K562 (cell line): ENCODE measurements around the gene CUL2. TPM values are rescaled to one million over a fixed set of nuclear protein-coding genes. Genes with fewer than 3 reads are reported as not detected.

Experiments used
- BRD4 ChIP-seq: fragments of 200-600 bp; sonication (generic); IDR thresholded peaks from 2 replicates; pipeline ENCODE4 v1.6.1; 2017; ENCODE audit warnings: inconsistent platforms
- CEBPB ChIP-seq: fragments of 450-650 bp; IDR thresholded peaks from 2 replicates; pipeline ENCODE4 v1.6.1; 2016; ENCODE audit warnings: missing genetic modification characterization, missing compliant biosample characterization
- DNMT1 ChIP-seq: fragments of 450-650 bp; IDR thresholded peaks from 2 replicates; pipeline ENCODE4 v1.6.1; 2016; ENCODE audit warnings: antibody characterized with exemption, mild to moderate bottlenecking
- JUN ChIP-seq, 2 experiments: sonication (generic) in 1 of 2; formaldehyde crosslinking in 1 of 2; IDR thresholded peaks; 2 replicates each; pipeline versions ENCODE4 v1.6.1 to v1.8.0; 2012 to 2022; ENCODE audit warnings: borderline replicate concordance in 2 of 2, mild to moderate bottlenecking in 2 of 2, improper control_type of control experiment in 1 of 2, low read depth in 1 of 2, low read length in 1 of 2, missing genetic modification reagents in 1 of 2
- SMC3 ChIP-seq: conservative IDR thresholded peaks from 2 replicates; pipeline ENCODE4 v1.6.1; 2011; ENCODE audit warnings: low read depth, low read length, improper control_type of control experiment; ENCODE audit not compliant: insufficient read depth
- ZNF347 ChIP-seq: fragments of 450-650 bp; formaldehyde crosslinking; IDR thresholded peaks from 2 replicates; pipeline ENCODE4 v1.4.0; 2020; ENCODE audit warnings: low read depth, mild to moderate bottlenecking, moderate library complexity
- ZNF780A ChIP-seq: fragments of 250-450 bp; sonication (Bioruptor Pico); IDR thresholded peaks from 2 replicates; pipeline ENCODE4 v1.5.0; 2021; ENCODE audit warnings: mild to moderate bottlenecking
- polyA plus RNA-seq, 8 experiments: library from polyadenylated mRNA; depleted of rRNA in 4 of 8; stranded (reverse) in 5 of 8; unstranded in 3 of 8; fragments of >200 nt; fragmentation: Nextera tagmentation in 2 of 8; fragmentation: Illumina TruSeq in 1 of 8; extraction: Ambion mirVana in 2 of 8; extraction: Trizol in 1 of 8; gene quantifications; 2 replicates each; pipeline versions ENCODE4 v1.2.1 to v1.2.3, GENCODE V29; 2011 to 2014; ENCODE audit warnings: inconsistent platforms in 1 of 8, missing spikeins in 1 of 8
- total RNA-seq, 7 experiments: library from RNA; depleted of rRNA in 6 of 7; stranded (reverse); fragments of >200 nt in 6 of 7; fragmentation: Illumina TruSeq in 2 of 7; extraction: Trizol in 2 of 7; gene quantifications; 2 replicates each; pipeline versions ENCODE4 v1.2.1 to v1.2.3, GENCODE V29; 2011 to 2021; ENCODE audit warnings: low replicate concordance in 1 of 7
- TF ChIP-seq, protein P1 (sequence below): fragments of 250-450 bp; sonication (Bioruptor Pico); IDR thresholded peaks from 2 replicates; pipeline ENCODE4 v1.6.1; 2021; ENCODE audit warnings: mild to moderate bottlenecking
- TF ChIP-seq, protein P2 (sequence below): fragments of 250-450 bp; sonication (Bioruptor Pico); IDR thresholded peaks from 2 replicates; pipeline ENCODE4 v1.4.0; 2020
- TF ChIP-seq, protein P3 (sequence below): sonication (generic); formaldehyde crosslinking; IDR thresholded peaks from 2 replicates; pipeline ENCODE4 v1.8.0; 2022; ENCODE audit warnings: mild to moderate bottlenecking, missing genetic modification reagents
- TF ChIP-seq, protein P4 (sequence below): fragments of 450-650 bp; IDR thresholded peaks from 2 replicates; pipeline ENCODE4 v1.6.1; 2016; ENCODE audit warnings: low read depth, mild to moderate bottlenecking, moderate library complexity
- TF ChIP-seq, protein P5 (sequence below), 2 experiments: fragments of 450-650 bp in 1 of 2; IDR thresholded peaks; 2 replicates each; pipeline ENCODE4 v1.6.1; 2011 to 2017; ENCODE audit warnings: low read depth in 2 of 2, antibody characterized with exemption in 1 of 2, borderline replicate concordance in 1 of 2, low read length in 1 of 2, mild to moderate bottlenecking in 1 of 2, mixed read lengths in 1 of 2; ENCODE audit not compliant: control insufficient read depth in 1 of 2
- TF ChIP-seq, protein P6 (sequence below): fragments of 250-450 bp; sonication (Bioruptor Pico); IDR thresholded peaks from 2 replicates; pipeline ENCODE4 v1.4.0; 2020

CUL2 gene
- total and polyA plus RNA-seq, 9 of the 15 experiments (the other 6 are each of a cell fraction or from before 2014, with no cell fraction given), result 17.3 to 46.3 (median 41.2) TPM

DNA sequence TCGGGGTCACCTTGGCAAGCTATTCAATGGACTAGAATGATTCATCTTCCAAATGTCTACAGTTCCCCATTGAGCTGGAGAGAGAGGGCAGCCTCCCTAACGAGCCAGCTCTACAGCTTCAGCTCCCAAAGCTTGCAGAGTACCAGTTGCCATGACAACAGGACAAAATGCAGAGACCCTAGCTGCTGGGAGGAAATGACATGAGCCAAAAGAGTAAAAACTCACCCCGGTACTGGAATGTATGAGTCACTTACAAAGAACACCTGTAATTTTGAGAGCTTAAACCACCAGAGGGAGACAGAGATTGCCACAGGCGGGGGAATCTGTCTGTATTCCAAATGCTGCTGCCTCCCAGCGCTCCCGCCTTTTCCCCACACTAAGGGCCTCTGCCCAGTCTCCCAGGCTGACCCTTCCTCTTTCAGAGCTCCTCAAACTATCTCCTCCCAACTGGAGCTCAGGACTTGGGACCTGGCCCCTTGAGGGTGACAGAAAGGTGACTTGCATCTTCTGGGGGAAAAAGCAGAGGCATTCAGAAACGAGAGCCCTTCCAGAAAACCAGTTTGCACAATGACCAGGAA lies 95.5 kb downstream of the CUL2 start (continued):
- TF ChIP-seq, protein P1, sequence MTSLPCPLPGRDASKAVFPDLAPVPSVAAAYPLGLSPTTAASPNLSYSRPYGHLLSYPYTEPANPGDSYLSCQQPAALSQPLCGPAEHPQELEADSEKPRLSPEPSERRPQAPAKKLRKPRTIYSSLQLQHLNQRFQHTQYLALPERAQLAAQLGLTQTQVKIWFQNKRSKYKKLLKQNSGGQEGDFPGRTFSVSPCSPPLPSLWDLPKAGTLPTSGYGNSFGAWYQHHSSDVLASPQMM (CRISPR knock-in tag), result no peak
- TF ChIP-seq, protein P2, sequence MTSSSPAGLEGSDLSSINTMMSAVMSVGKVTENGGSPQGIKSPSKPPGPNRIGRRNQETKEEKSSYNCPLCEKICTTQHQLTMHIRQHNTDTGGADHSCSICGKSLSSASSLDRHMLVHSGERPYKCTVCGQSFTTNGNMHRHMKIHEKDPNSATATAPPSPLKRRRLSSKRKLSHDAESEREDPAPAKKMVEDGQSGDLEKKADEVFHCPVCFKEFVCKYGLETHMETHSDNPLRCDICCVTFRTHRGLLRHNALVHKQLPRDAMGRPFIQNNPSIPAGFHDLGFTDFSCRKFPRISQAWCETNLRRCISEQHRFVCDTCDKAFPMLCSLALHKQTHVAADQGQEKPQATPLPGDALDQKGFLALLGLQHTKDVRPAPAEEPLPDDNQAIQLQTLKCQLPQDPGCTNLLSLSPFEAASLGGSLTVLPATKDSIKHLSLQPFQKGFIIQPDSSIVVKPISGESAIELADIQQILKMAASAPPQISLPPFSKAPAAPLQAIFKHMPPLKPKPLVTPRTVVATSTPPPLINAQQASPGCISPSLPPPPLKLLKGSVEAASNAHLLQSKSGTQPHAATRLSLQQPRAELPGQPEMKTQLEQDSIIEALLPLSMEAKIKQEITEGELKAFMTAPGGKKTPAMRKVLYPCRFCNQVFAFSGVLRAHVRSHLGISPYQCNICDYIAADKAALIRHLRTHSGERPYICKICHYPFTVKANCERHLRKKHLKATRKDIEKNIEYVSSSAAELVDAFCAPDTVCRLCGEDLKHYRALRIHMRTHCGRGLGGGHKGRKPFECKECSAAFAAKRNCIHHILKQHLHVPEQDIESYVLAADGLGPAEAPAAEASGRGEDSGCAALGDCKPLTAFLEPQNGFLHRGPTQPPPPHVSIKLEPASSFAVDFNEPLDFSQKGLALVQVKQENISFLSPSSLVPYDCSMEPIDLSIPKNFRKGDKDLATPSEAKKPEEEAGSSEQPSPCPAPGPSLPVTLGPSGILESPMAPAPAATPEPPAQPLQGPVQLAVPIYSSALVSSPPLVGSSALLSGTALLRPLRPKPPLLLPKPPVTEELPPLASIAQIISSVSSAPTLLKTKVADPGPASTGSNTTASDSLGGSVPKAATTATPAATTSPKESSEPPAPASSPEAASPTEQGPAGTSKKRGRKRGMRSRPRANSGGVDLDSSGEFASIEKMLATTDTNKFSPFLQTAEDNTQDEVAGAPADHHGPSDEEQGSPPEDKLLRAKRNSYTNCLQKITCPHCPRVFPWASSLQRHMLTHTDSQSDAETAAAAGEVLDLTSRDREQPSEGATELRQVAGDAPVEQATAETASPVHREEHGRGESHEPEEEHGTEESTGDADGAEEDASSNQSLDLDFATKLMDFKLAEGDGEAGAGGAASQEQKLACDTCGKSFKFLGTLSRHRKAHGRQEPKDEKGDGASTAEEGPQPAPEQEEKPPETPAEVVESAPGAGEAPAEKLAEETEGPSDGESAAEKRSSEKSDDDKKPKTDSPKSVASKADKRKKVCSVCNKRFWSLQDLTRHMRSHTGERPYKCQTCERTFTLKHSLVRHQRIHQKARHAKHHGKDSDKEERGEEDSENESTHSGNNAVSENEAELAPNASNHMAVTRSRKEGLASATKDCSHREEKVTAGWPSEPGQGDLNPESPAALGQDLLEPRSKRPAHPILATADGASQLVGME, result no peak
- TF ChIP-seq, protein P3, sequence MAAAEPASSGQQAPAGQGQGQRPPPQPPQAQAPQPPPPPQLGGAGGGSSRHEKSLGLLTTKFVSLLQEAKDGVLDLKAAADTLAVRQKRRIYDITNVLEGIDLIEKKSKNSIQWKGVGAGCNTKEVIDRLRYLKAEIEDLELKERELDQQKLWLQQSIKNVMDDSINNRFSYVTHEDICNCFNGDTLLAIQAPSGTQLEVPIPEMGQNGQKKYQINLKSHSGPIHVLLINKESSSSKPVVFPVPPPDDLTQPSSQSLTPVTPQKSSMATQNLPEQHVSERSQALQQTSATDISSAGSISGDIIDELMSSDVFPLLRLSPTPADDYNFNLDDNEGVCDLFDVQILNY (CRISPR knock-in tag), result no peak
- TF ChIP-seq, protein P4, sequence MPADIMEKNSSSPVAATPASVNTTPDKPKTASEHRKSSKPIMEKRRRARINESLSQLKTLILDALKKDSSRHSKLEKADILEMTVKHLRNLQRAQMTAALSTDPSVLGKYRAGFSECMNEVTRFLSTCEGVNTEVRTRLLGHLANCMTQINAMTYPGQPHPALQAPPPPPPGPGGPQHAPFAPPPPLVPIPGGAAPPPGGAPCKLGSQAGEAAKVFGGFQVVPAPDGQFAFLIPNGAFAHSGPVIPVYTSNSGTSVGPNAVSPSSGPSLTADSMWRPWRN, result no peak
- TF ChIP-seq JUN (IDR thresholded peaks at IDR 0.05; ENCODE audit: borderline replicate concordance, low read depth, low read length), result peak; percentile 77
- TF ChIP-seq JUN (CRISPR knock-in tag; IDR thresholded peaks at IDR 0.05; ENCODE audit: borderline replicate concordance), result no peak
- TF ChIP-seq CEBPB (tag), result no peak
- TF ChIP-seq ZNF347 (CRISPR knock-in tag), result no peak
- TF ChIP-seq SMC3, result peak; percentile 57
- TF ChIP-seq, protein P5, sequence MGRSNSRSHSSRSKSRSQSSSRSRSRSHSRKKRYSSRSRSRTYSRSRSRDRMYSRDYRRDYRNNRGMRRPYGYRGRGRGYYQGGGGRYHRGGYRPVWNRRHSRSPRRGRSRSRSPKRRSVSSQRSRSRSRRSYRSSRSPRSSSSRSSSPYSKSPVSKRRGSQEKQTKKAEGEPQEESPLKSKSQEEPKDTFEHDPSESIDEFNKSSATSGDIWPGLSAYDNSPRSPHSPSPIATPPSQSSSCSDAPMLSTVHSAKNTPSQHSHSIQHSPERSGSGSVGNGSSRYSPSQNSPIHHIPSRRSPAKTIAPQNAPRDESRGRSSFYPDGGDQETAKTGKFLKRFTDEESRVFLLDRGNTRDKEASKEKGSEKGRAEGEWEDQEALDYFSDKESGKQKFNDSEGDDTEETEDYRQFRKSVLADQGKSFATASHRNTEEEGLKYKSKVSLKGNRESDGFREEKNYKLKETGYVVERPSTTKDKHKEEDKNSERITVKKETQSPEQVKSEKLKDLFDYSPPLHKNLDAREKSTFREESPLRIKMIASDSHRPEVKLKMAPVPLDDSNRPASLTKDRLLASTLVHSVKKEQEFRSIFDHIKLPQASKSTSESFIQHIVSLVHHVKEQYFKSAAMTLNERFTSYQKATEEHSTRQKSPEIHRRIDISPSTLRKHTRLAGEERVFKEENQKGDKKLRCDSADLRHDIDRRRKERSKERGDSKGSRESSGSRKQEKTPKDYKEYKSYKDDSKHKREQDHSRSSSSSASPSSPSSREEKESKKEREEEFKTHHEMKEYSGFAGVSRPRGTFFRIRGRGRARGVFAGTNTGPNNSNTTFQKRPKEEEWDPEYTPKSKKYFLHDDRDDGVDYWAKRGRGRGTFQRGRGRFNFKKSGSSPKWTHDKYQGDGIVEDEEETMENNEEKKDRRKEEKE (IDR thresholded peaks at IDR 0.05; ENCODE audit: borderline replicate concordance in 1 of 2, control insufficient read depth in 1 of 2, low read depth in 2 of 2, low read length in 1 of 2), result no peak
- TF ChIP-seq ZNF780A (CRISPR knock-in tag), result no peak
- TF ChIP-seq, protein P6, sequence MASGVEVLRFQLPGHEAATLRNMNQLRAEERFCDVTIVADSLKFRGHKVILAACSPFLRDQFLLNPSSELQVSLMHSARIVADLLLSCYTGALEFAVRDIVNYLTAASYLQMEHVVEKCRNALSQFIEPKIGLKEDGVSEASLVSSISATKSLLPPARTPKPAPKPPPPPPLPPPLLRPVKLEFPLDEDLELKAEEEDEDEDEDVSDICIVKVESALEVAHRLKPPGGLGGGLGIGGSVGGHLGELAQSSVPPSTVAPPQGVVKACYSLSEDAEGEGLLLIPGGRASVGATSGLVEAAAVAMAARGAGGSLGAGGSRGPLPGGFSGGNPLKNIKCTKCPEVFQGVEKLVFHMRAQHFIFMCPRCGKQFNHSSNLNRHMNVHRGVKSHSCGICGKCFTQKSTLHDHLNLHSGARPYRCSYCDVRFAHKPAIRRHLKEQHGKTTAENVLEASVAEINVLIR (CRISPR knock-in tag), result no peak
- no peak for TF ChIP-seq DNMT1
- TF ChIP-seq BRD4, result no peak
